Stimulated activated CD4-positive, alpha-beta T cell treated with anti-CD3 and anti-CD28 coated beads, Interleukin-4, amount 100 ng/mL, for 24 hours (primary cell): ENCODE measurements around the gene FAM25C.
"Not testable (repeated sequence)": the region's sequence is repeated elsewhere in the genome, so short reads cannot be mapped to it uniquely, and the experiment has no call there.

Source experiments
- DNase-seq: peaks from one replicate; pipeline ENCODE4 v3.0.0-alpha.2; 2020

Gene FAM25C

DNA sequence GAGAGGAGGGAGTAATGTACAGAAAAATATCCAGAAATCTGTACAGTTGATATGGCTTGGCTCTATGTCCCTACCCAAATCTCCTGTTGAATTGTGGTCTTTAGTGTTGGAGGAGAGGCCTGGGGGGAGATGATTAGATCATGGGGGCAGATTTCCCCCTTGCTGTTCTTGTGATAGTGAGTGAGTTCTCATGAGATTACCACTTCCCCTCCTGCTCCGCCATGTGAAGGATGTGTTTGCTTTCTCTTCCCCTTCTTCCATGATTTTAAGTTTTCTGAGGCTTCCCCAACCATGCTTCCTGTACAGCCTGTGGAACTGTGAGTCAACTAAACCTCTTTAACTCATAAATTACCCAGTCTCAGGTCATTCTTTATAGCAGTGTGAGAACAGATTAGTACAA, 52.2 kb downstream of the FAM25C start:
- DNase-seq, result not testable (repeated sequence)
